Ovary (tissue), 9 donors: ENCODE data around the gene PJA1. TPM values are rescaled to one million over a fixed set of nuclear protein-coding genes. Genes with fewer than 3 reads are reported as not detected.

Source experiments
- DNase-seq, 5 donors: peaks; one replicate each; pipeline ENCODE4 v3.0.0-alpha.2; 2019 to 2020
- H3K27ac ChIP-seq, 2 donors: fragments of 200-600 bp; one replicate each; pipeline versions ENCODE4 v1.5.1 to v1.8.0; 2019 to 2022
- H3K27me3 ChIP-seq: fragments of 200-600 bp; one replicate; pipeline ENCODE4 v1.8.0; 2022
- H3K36me3 ChIP-seq: fragments of 200-600 bp; sonication (generic); one replicate; pipeline ENCODE4 v1.5.1; 2019
- H3K4me1 ChIP-seq: one replicate; pipeline ENCODE4 v1.8.1; 2013; ENCODE audit warnings: mild to moderate bottlenecking, moderate library complexity; ENCODE audit not compliant: insufficient read depth
- H3K4me3 ChIP-seq: fragments of 200-600 bp; sonication (generic); one replicate; pipeline ENCODE4 v1.5.1; 2017
- H3K9me3 ChIP-seq, 2 donors: fragments of 200-600 bp in 1 of 2; sonication (generic) in 1 of 2; one replicate each; pipeline versions ENCODE4 v1.5.1 to v1.8.1; 2013 to 2019; ENCODE audit warnings: mild to moderate bottlenecking in 1 of 2, moderate library complexity in 1 of 2
- EP300 ChIP-seq: sonication (generic); formaldehyde crosslinking; IDR thresholded peaks from one replicate; pipeline ENCODE4 v1.6.1; 2017; ENCODE audit warnings: antibody characterized with exemption
- POLR2A ChIP-seq: fragments of 450-650 bp; IDR thresholded peaks from one replicate; pipeline ENCODE4 v1.6.1; 2017; ENCODE audit warnings: antibody characterized with exemption, mild to moderate bottlenecking, moderate library complexity
- WGBS, 3 donors: extraction: QIAGEN DNeasy Blood & Tissue Kit in 1 of 3; methylation state at CpG; one replicate each; pipeline versions ENCODE4 v1.1.5 to v1.1.7; 2013 to 2017; 5-methylcytosine and 5-hydroxymethylcytosine counted together
- intact Hi-C, 4 donors: fragments of 100-400 bp; cut with DNase I; formaldehyde crosslinking; loops; one replicate each; pipeline versions ENCODE4 v1.11.0 to v1.15.1; 2022 to 2023
- polyA plus RNA-seq, 2 donors: library from polyadenylated mRNA; stranded (reverse); fragments of 200-250 nt in 1 of 2; fragments of 350-450 nt in 1 of 2; fragmentation: Illumina TruSeq in 1 of 2; extraction: RNeasy Lipid Tissue Mini Kit (QIAGEN cat#74804) in 1 of 2; gene quantifications; one replicate each; pipeline ENCODE4 v1.2.3, GENCODE V29; 2013 to 2014
- total RNA-seq, 7 donors: library from RNA; depleted of rRNA in 2 of 7; stranded (reverse); fragments of >200 nt in 2 of 7; fragmentation: NEBNext Ultra II Directional in 3 of 7; extraction: Animal tissue kit (Norgen Biotek cat#: 25700) in 3 of 7; gene quantifications; one replicate each; pipeline versions ENCODE4 v1.1.0 to v1.2.4, GENCODE V29; 2016 to 2023
- TF ChIP-seq, protein P1 (sequence below), 3 donors: fragments of 450-650 bp in 2 of 3; fragments of 200-600 bp in 1 of 3; IDR thresholded peaks; one replicate each; pipeline versions ENCODE4 v1.5.1 to v1.8.0; 2016 to 2022; ENCODE audit warnings: antibody characterized with exemption in 3 of 3, mild to moderate bottlenecking in 1 of 3
- donor health status: DM: no; HTN: no; CAD: no; lungs with moderate emphysema.
- donor health status: DM: no; HTN: no; CAD: no.
- donor health status: Bipolar disorder and iron deficiency.
- donor health status: DM: yes; HTN: yes; CAD: no.
- donor health status: DM: no; HTN: no; CAD: no.
- donor health status: DM: yes; HTN: yes; CAD: no.

PJA1 gene
- total and polyA plus RNA-seq, 9 donors, result 17.2 to 68.0 (median 51.1) TPM

DNA sequence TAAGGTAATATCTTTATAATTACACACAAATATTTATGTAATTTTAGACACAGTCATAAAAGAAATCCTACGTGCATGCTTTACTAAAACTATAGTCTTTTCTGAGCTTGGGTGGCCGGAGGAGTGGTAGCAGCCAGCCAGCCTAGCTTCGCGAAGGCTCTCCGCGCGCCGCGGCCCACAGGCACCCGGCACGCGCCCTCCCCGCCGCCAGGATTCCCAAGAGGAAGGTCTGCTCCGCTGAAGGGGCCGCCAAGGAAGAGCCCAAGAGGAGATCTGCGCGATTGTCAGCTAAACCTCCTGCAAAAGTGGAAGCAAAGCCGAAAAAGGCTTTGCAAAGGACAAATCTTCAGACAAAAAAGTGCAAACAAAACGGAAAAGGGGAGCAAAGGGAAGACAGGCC lies 8.7 kb upstream of the PJA1 start:
- no peaks in the 10 kb centered on the region for H3K4me1 ChIP-seq
- H3K27ac ChIP-seq, result no peak overlapping the region
- WGBS, 3 donors, result 29 to 40% (median 36%) methylated on average over 20 of the region's 20 CpGs
- no peaks in the 10 kb centered on the region for H3K36me3 ChIP-seq
- intact Hi-C loops, result no loop called here
- no peak for DNase-seq
- H3K27me3 ChIP-seq, result no peaks in the 10 kb centered on the region
- no peak overlapping the region for H3K4me3 ChIP-seq
- H3K9me3 ChIP-seq, result no peaks in the 10 kb centered on the region
- TF ChIP-seq EP300 (no peak), POLR2A (no peak)
- TF ChIP-seq, protein P1, sequence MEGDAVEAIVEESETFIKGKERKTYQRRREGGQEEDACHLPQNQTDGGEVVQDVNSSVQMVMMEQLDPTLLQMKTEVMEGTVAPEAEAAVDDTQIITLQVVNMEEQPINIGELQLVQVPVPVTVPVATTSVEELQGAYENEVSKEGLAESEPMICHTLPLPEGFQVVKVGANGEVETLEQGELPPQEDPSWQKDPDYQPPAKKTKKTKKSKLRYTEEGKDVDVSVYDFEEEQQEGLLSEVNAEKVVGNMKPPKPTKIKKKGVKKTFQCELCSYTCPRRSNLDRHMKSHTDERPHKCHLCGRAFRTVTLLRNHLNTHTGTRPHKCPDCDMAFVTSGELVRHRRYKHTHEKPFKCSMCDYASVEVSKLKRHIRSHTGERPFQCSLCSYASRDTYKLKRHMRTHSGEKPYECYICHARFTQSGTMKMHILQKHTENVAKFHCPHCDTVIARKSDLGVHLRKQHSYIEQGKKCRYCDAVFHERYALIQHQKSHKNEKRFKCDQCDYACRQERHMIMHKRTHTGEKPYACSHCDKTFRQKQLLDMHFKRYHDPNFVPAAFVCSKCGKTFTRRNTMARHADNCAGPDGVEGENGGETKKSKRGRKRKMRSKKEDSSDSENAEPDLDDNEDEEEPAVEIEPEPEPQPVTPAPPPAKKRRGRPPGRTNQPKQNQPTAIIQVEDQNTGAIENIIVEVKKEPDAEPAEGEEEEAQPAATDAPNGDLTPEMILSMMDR (IDR thresholded peaks at IDR 0.05), result no peak

DNA sequence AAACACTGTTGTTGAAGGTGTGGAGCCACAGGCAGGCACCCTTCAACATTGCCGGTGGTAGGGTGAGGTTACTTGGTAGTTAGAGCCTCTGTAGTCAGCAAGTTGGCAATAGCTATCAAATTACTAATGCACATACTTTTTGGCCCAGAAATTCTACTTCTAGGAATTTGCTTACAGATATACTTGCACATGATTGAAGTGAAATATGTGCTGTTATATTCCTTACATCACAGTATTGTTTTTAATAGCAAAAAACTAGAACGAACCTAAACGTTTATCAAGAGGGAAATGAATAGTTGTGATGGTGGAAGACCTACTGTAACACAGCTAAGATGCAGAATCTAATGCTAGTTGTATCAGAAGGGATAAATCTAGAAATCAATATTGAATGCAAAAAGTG lies 7.7 kb upstream of the PJA1 start:
- intact Hi-C loops, result no loop called here
- no peak for DNase-seq

DNA sequence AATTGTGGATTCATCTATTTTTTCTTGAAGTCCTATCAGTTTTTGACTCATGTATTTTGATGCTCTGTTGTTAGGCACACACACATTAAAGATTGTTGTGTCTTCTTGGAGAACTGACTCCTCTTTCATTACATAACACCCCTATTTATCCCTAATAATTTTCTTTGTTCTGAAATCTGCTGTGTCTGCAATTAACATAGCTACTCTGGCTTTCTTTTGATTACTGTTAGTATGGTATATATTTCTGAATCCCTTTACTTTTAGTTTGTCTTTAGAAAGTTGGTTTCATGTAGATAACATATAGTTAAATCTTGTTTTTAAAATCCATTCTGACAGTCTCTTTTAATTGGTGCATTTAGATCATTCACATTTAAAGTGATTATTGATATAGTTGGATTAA lies 5.1 kb upstream of the PJA1 start:
- no peaks in the 10 kb centered on the region for H3K4me1 ChIP-seq
- no peaks in the 10 kb centered on the region for H3K27me3 ChIP-seq
- H3K9me3 ChIP-seq, result no peaks in the 10 kb centered on the region
- intact Hi-C loops, result no loop called here
- no peaks in the 10 kb centered on the region for H3K36me3 ChIP-seq
- H3K27ac ChIP-seq, result no peak overlapping the region
- TF ChIP-seq EP300, result no peak
- no peak overlapping the region for H3K4me3 ChIP-seq
- DNase-seq, result no peak

More for the DNA sequence above, 7.7 kb upstream of the PJA1 start:
- H3K4me3 ChIP-seq, result no peak overlapping the region
- H3K4me1 ChIP-seq, result no peaks in the 10 kb centered on the region
- TF ChIP-seq, protein P1 (IDR thresholded peaks at IDR 0.05), result no peak
- TF ChIP-seq POLR2A, result no peak
- no peak for TF ChIP-seq EP300
- WGBS, 3 donors, result 63 to 77% (median 74%) methylated on average over 3 of the region's 3 CpGs
- no peak overlapping the region for H3K27ac ChIP-seq
- H3K9me3 ChIP-seq, result no peaks in the 10 kb centered on the region
- H3K36me3 ChIP-seq, result no peaks in the 10 kb centered on the region
- H3K27me3 ChIP-seq, result no peaks in the 10 kb centered on the region

DNA sequence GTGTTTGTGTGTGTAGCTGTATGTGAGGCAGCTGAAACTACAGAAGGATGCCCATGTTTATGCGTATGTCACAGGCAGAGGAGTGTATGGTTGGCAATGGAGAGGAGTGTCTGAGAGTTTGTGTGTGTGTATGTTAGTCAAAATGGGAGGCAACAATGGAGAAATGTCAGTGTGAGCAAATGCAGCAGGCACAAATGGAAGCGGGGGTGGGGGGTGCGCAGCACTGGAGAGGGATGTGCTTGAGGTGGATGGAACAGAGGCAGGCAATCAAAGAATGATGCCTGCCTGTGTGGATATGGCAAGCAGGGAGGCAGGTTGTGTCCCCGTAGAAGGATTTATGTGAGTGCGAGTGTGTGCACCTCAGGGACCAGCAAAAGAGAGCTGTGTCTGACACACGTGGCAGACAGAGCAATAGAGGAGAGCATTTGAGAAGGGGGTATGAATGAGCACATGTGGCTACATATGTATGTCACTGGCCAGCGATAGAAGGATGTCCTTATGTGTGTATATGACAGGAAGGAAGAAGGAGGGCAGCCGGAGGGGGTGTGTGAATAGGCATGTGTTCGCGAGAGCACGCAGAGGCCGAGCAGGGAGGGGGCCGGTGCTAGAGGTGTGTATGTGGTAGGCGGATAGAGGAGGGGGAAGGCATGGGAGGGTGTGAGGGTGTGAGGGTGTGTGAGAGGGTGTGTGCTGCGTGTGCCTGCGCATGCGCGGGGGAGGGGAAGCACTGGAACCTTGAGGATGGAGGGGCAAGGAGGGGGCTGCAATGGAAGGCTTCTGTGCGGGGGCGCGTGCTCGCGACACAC lies 1.1 kb downstream of the PJA1 start:
- no peaks in the 10 kb centered on the region for H3K9me3 ChIP-seq
- intact Hi-C loops, result loop anchor here in 1 of 4 donors (10.0 kb wide), 1 partner anchor 59 kb away; no protein-coding TSS in a partner anchor
- peak; percentile 34 to 59 (median 50) for DNase-seq

More for the DNA sequence above, 1.1 kb downstream of the PJA1 start:
- Histone ChIP-seq H3K4me3 (peak overlapping the region; percentile 70), H3K36me3 (no peaks in the 10 kb centered on the region), H3K4me1 (no peaks in the 10 kb centered on the region), H3K27ac (no peak overlapping the region), H3K27me3 (no peaks in the 10 kb centered on the region)
- TF ChIP-seq EP300 (no peak), POLR2A (no peak)
- TF ChIP-seq, protein P1 (IDR thresholded peaks at IDR 0.05), result no peak
- WGBS, 3 donors, result 41 to 44% (median 42%) methylated on average over 23 of the region's 23 CpGs
